Central memory CD8-positive, alpha-beta T cell (primary cell): Measurements from ENCODE around the gene BNC2.

Experiments used
- ATAC-seq: fragments of 150-1000 bp; cut with Tn5 transposase; replicated peaks from 2 replicates; pipeline ENCODE4 v1.10.0; 2022; ENCODE audit warnings: mild to moderate bottlenecking, moderate FRiP score, moderate number of reproducible peaks; ENCODE audit not compliant: poor library complexity, severe bottlenecking; ENCODE audit errors: extremely low read depth
- DNase-seq, 2 donors: peaks; one replicate each; pipeline ENCODE4 v3.0.0; 2021; ENCODE audit warnings: low spot score in 2 of 2
- H3K27ac Mint-ChIP-seq: one replicate; pipeline ENCODE4 v1.8.0; 2022; ENCODE audit warnings: low read depth, mild to moderate bottlenecking, moderate library complexity, mixed read lengths
- H3K27me3 Mint-ChIP-seq: one replicate; pipeline ENCODE4 v1.8.0; 2022; ENCODE audit warnings: mixed read lengths
- H3K36me3 Mint-ChIP-seq: one replicate; pipeline ENCODE4 v1.8.0; 2022; ENCODE audit warnings: mild to moderate bottlenecking, moderate library complexity, mixed read lengths; ENCODE audit not compliant: insufficient read depth
- H3K4me1 Mint-ChIP-seq: one replicate; pipeline ENCODE4 v1.8.0; 2022; ENCODE audit warnings: mixed read lengths
- H3K4me3 Mint-ChIP-seq: one replicate; pipeline ENCODE4 v1.8.0; 2022; ENCODE audit warnings: mild to moderate bottlenecking, moderate library complexity, mixed read lengths
- H3K9me3 Mint-ChIP-seq: one replicate; pipeline ENCODE4 v1.8.0; 2022; ENCODE audit warnings: mixed read lengths

Gene BNC2

GRCh38 chr9:16729651-16730050 lies 140.8 kb downstream of the BNC2 start:
- no peaks in the 10 kb centered on the region for H3K4me1 Mint-ChIP-seq
- H3K36me3 Mint-ChIP-seq: no peaks in the 10 kb centered on the region
- H3K4me3 Mint-ChIP-seq: no peak overlapping the region
- DNase-seq (no peak), ATAC-seq (no peak)
- peaks cover 32% of the 10 kb centered on the region for H3K27me3 Mint-ChIP-seq
- no peak overlapping the region for H3K27ac Mint-ChIP-seq
- H3K9me3 Mint-ChIP-seq: peaks cover 11% of the 10 kb centered on the region

GRCh38 chr9:16728137-16728508 lies 142.3 kb downstream of the BNC2 start:
- DNase-seq (no peak), ATAC-seq (no peak)
- Mint-ChIP-seq H3K27me3 (peaks cover 32% of the 10 kb centered on the region), H3K9me3 (peaks cover 6% of the 10 kb centered on the region), H3K4me1 (no peaks in the 10 kb centered on the region), H3K4me3 (no peak overlapping the region), H3K27ac (no peak overlapping the region), H3K36me3 (no peaks in the 10 kb centered on the region)

GRCh38 chr9:16727452-16728136 lies 142.9 kb downstream of the BNC2 start:
- peaks cover 6% of the 10 kb centered on the region for H3K9me3 Mint-ChIP-seq
- DNase-seq: no peak

GRCh38 chr9:16726718-16727451 lies 143.6 kb downstream of the BNC2 start:
- no peak for ATAC-seq
- peaks cover 6% of the 10 kb centered on the region for H3K9me3 Mint-ChIP-seq
- no peak for DNase-seq
- peaks cover 32% of the 10 kb centered on the region for H3K27me3 Mint-ChIP-seq
- H3K4me1 Mint-ChIP-seq: no peaks in the 10 kb centered on the region
- no peak overlapping the region for H3K27ac Mint-ChIP-seq
- H3K4me3 Mint-ChIP-seq: peak overlapping the region; percentile 38
- no peaks in the 10 kb centered on the region for H3K36me3 Mint-ChIP-seq

More at GRCh38 chr9:16727452-16728136, 142.9 kb downstream of the BNC2 start:
- H3K4me3 Mint-ChIP-seq: no peak overlapping the region
- ATAC-seq: no peak
- no peak overlapping the region for H3K27ac Mint-ChIP-seq
- H3K36me3 Mint-ChIP-seq: no peaks in the 10 kb centered on the region
- no peaks in the 10 kb centered on the region for H3K4me1 Mint-ChIP-seq
- peaks cover 32% of the 10 kb centered on the region for H3K27me3 Mint-ChIP-seq

GRCh38 chr9:16726029-16726428 lies 144.4 kb downstream of the BNC2 start:
- Mint-ChIP-seq H3K36me3 (no peaks in the 10 kb centered on the region), H3K4me1 (no peaks in the 10 kb centered on the region), H3K4me3 (no peak overlapping the region), H3K27ac (no peak overlapping the region), H3K27me3 (peaks cover 32% of the 10 kb centered on the region), H3K9me3 (peaks cover 6% of the 10 kb centered on the region)
- ATAC-seq: no peak
- no peak for DNase-seq

- H3K4me1 Mint-ChIP-seq: no peaks in the 10 kb centered on the region
- H3K36me3 Mint-ChIP-seq: no peaks in the 10 kb centered on the region
- no peak overlapping the region for H3K4me3 Mint-ChIP-seq
- H3K9me3 Mint-ChIP-seq: peaks cover 6% of the 10 kb centered on the region
- no peak overlapping the region for H3K27ac Mint-ChIP-seq
- peaks cover 32% of the 10 kb centered on the region for H3K27me3 Mint-ChIP-seq
- no peak for ATAC-seq
- no peak for DNase-seq
Observed at GRCh38 chr9:16725066-16725465, 145.4 kb downstream of the BNC2 start.

- Mint-ChIP-seq H3K4me1 (no peaks in the 10 kb centered on the region), H3K9me3 (peaks cover 6% of the 10 kb centered on the region), H3K27ac (no peak overlapping the region), H3K36me3 (no peaks in the 10 kb centered on the region), H3K27me3 (peaks cover 12% of the 10 kb centered on the region), H3K4me3 (no peak overlapping the region)
- ATAC-seq (no peak), DNase-seq (no peak)
Observed at GRCh38 chr9:16721972-16722371, 148.5 kb downstream of the BNC2 start.

GRCh38 chr9:16720386-16720785 lies 150.1 kb downstream of the BNC2 start:
- H3K27me3 Mint-ChIP-seq: no peaks in the 10 kb centered on the region
- DNase-seq: no peak
- H3K4me3 Mint-ChIP-seq: no peak overlapping the region
- no peaks in the 10 kb centered on the region for H3K4me1 Mint-ChIP-seq
- ATAC-seq: no peak
- H3K9me3 Mint-ChIP-seq: no peaks in the 10 kb centered on the region
- no peak overlapping the region for H3K27ac Mint-ChIP-seq
- no peaks in the 10 kb centered on the region for H3K36me3 Mint-ChIP-seq

- ATAC-seq (no peak), DNase-seq (no peak)
- Mint-ChIP-seq H3K4me3 (no peak overlapping the region), H3K4me1 (no peaks in the 10 kb centered on the region), H3K27me3 (no peaks in the 10 kb centered on the region), H3K36me3 (no peaks in the 10 kb centered on the region), H3K27ac (no peak overlapping the region), H3K9me3 (no peaks in the 10 kb centered on the region)
Observed at GRCh38 chr9:16719921-16720320, 150.5 kb downstream of the BNC2 start.

- Mint-ChIP-seq H3K27me3 (no peaks in the 10 kb centered on the region), H3K27ac (no peak overlapping the region), H3K4me3 (no peak overlapping the region), H3K36me3 (no peaks in the 10 kb centered on the region), H3K4me1 (no peaks in the 10 kb centered on the region), H3K9me3 (no peaks in the 10 kb centered on the region)
- ATAC-seq (no peak), DNase-seq (no peak)
Observed at GRCh38 chr9:16718952-16719351, 151.5 kb downstream of the BNC2 start.

- Mint-ChIP-seq H3K27ac (no peak overlapping the region), H3K4me3 (no peak overlapping the region), H3K27me3 (no peaks in the 10 kb centered on the region), H3K4me1 (no peaks in the 10 kb centered on the region), H3K9me3 (no peaks in the 10 kb centered on the region), H3K36me3 (no peaks in the 10 kb centered on the region)
- DNase-seq (no peak), ATAC-seq (no peak)
Observed at GRCh38 chr9:16718296-16718695, 152.2 kb downstream of the BNC2 start.

- DNase-seq: no peak
- no peak for ATAC-seq
Observed at GRCh38 chr9:16716601-16717000, 153.9 kb downstream of the BNC2 start.

GRCh38 chr9:16715404-16715803 lies 155.1 kb downstream of the BNC2 start:
- peaks cover 12% of the 10 kb centered on the region for H3K9me3 Mint-ChIP-seq
- H3K27ac Mint-ChIP-seq: no peak overlapping the region
- H3K4me3 Mint-ChIP-seq: no peak overlapping the region
- ATAC-seq (no peak), DNase-seq (no peak)
- no peaks in the 10 kb centered on the region for H3K4me1 Mint-ChIP-seq
- H3K27me3 Mint-ChIP-seq: no peaks in the 10 kb centered on the region
- H3K36me3 Mint-ChIP-seq: no peaks in the 10 kb centered on the region

More at GRCh38 chr9:16716601-16717000, 153.9 kb downstream of the BNC2 start:
- Mint-ChIP-seq H3K9me3 (peaks cover 1% of the 10 kb centered on the region), H3K27ac (no peak overlapping the region), H3K4me3 (no peak overlapping the region), H3K27me3 (no peaks in the 10 kb centered on the region), H3K4me1 (no peaks in the 10 kb centered on the region), H3K36me3 (no peaks in the 10 kb centered on the region)
